A673 (cell line): ENCODE data around the gene IL1RAP. TPM values are rescaled to one million over a fixed set of nuclear protein-coding genes. Genes with fewer than 3 reads are reported as not detected.

Experiments
- BruUV-seq: library from RNA; stranded (reverse); fragments of 400-500 nt; replicated peaks from 2 replicates; lab custom pipeline; 2021; lab: Mats Ljungman, UMichigan
- CTCF ChIA-PET: fragments of 300-600 bp; sonication (Branson Sonifier 250); formaldehyde crosslinking; loops from one replicate; lab custom pipeline; 2022; ENCODE audit warnings: antibody characterized with exemption; lab: Charles Lee
- POLR2A ChIA-PET: fragments of 300-600 bp; sonication (Branson Sonifier 250); formaldehyde crosslinking; loops from one replicate; lab custom pipeline; 2022; ENCODE audit warnings: antibody characterized with exemption; ENCODE audit not compliant: low non-redundant PET; lab: Charles Lee
- DNase-seq: peaks from one replicate; pipeline ENCODE4 v3.0.0-alpha.2; 2015; ENCODE audit warnings: low spot score
- H3K27ac ChIP-seq: fragments of 200-600 bp; sonication (generic); 2 replicates; pipeline ENCODE4 v1.5.1; 2016; ENCODE audit warnings: mixed run types, low read depth, mild to moderate bottlenecking, mixed read lengths, antibody characterized with exemption, low read length; ENCODE audit not compliant: poor library complexity, severe bottlenecking
- H3K27me3 ChIP-seq: fragments of 200-600 bp; sonication (generic); replicated peaks from 2 replicates; pipeline ENCODE4 v1.6.1; 2017; ENCODE audit warnings: mixed run types, low read depth, mild to moderate bottlenecking, mixed read lengths, antibody characterized with exemption, low read length; ENCODE audit not compliant: insufficient read depth, poor library complexity
- H3K36me3 ChIP-seq: fragments of 200-600 bp; sonication (generic); 2 replicates; pipeline ENCODE4 v1.6.1; 2016; ENCODE audit warnings: mixed run types, mild to moderate bottlenecking, mixed read lengths, antibody characterized with exemption, low read length; ENCODE audit not compliant: insufficient read depth, poor library complexity, severe bottlenecking
- H3K4me1 ChIP-seq: fragments of 200-600 bp; sonication (generic); 2 replicates; pipeline ENCODE4 v1.6.1; 2017; ENCODE audit warnings: mixed run types, mild to moderate bottlenecking, mixed read lengths, antibody characterized with exemption, low read length; ENCODE audit not compliant: insufficient read depth, poor library complexity, severe bottlenecking
- H3K4me3 ChIP-seq: fragments of 200-600 bp; sonication (generic); 2 replicates; pipeline ENCODE4 v1.5.1; 2016; ENCODE audit warnings: low read depth, mixed run types, mild to moderate bottlenecking, mixed read lengths, low read length; ENCODE audit not compliant: poor library complexity, severe bottlenecking
- H3K9me3 ChIP-seq: fragments of 200-600 bp; sonication (generic); 2 replicates; pipeline ENCODE4 v1.6.1; 2016; ENCODE audit warnings: mixed run types, low read depth, mild to moderate bottlenecking, mixed read lengths, antibody characterized with exemption, low read length; ENCODE audit not compliant: poor library complexity, severe bottlenecking
- CTCF ChIP-seq: fragments of 300-800, 200-600 bp; sonication (generic); conservative IDR thresholded peaks from 2 replicates; pipeline ENCODE4 v1.5.1; 2017; ENCODE audit warnings: low read depth, mild to moderate bottlenecking, antibody characterized with exemption, low read length, moderate library complexity, mixed read lengths
- EZH2 ChIP-seq: fragments of 200-600 bp; sonication (generic); IDR thresholded peaks from 2 replicates; pipeline ENCODE4 v1.6.1; 2017; ENCODE audit warnings: borderline replicate concordance, low read depth, mild to moderate bottlenecking, mixed read lengths, antibody characterized with exemption, low read length; ENCODE audit not compliant: poor library complexity, severe bottlenecking
- intact Hi-C: fragments of 100-400 bp; cut with micrococcal nuclease; formaldehyde crosslinking; loops from one replicate; pipeline ENCODE4 v1.10.0; 2022; ENCODE audit not compliant: unreplicated experiment
- total RNA-seq: library from RNA; stranded (reverse); gene quantifications from 2 replicates; pipeline ENCODE4 v1.2.3, GENCODE V29; 2021

The IL1RAP gene
- total RNA-seq, 1 experiment from 2014 or later, result 207 TPM

- no peak for DNase-seq
- TF ChIP-seq CTCF, result no peak
- H3K4me1 ChIP-seq, result peaks cover 67% of the 10 kb centered on the region
- no peaks in the 10 kb centered on the region for H3K9me3 ChIP-seq
- no peaks in the 10 kb centered on the region for H3K27me3 ChIP-seq
- intact Hi-C loops, result no loop called here
- no peaks in the 10 kb centered on the region for H3K36me3 ChIP-seq
- ChIA-PET POLR2A (interaction anchor here (0.6 kb wide), 1 partner anchor 407 kb away, joined by 5 read pairs; no protein-coding TSS in a partner anchor), CTCF (no interaction called here)
- BruUV-seq, result TSS peak; percentile 50
- H3K27ac ChIP-seq, result peak overlapping the region; percentile 26
- H3K4me3 ChIP-seq, result no peak overlapping the region
Observed at GRCh38 chr3:190486908-190487607, 26.8 kb upstream of the IL1RAP start.

GRCh38 chr3:190491533-190492054 lies 22.3 kb upstream of the IL1RAP start:
- Histone ChIP-seq H3K27ac (no peak overlapping the region), H3K36me3 (no peaks in the 10 kb centered on the region), H3K9me3 (no peaks in the 10 kb centered on the region), H3K4me1 (peaks cover 73% of the 10 kb centered on the region), H3K4me3 (no peak overlapping the region), H3K27me3 (no peaks in the 10 kb centered on the region)
- BruUV-seq, result no TSS peak
- DNase-seq, result no peak
- intact Hi-C loops, result no loop called here
- CTCF ChIA-PET, result no interaction called here
- no peak for TF ChIP-seq EZH2
- no peak for TF ChIP-seq CTCF
- POLR2A ChIA-PET, result no interaction called here

DNA sequence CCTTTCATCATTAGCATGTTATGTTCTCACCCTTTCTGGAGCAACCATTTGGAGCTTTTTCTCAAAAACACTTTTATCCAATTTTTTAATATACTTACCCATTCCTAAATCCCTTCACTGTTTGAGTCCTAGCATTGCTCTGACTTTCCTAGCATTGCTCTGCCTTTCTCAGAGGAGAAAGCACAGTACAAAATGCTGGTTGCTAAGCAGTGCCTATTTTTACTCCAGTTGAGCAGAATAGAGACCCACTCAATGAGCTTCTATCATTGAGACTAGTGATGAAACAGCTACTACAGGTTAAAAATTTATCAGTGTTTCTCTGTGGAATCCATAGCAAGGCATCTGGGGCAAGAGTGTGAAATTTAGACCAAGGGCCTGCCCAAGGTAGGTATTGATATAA lies 21.8 kb upstream of the IL1RAP start:
- no peak for TF ChIP-seq EZH2
- no peak for TF ChIP-seq CTCF
- no peaks in the 10 kb centered on the region for H3K9me3 ChIP-seq
- intact Hi-C loops, result no loop called here
- no peak overlapping the region for H3K4me3 ChIP-seq
- ChIA-PET POLR2A (no interaction called here), CTCF (no interaction called here)
- no peaks in the 10 kb centered on the region for H3K36me3 ChIP-seq
- DNase-seq, result no peak
- no peaks in the 10 kb centered on the region for H3K27me3 ChIP-seq
- no peak overlapping the region for H3K27ac ChIP-seq
- H3K4me1 ChIP-seq, result peaks cover 73% of the 10 kb centered on the region
- BruUV-seq, result no TSS peak
